Hepatic stellate cell (primary cell): Measurements from ENCODE around the gene THSD7A.

ENCODE experiments used
- DNase-seq: peaks from one replicate; pipeline ENCODE4 v3.0.0; 2011; ENCODE audit warnings: low spot score

The THSD7A gene

GRCh38 chr7:11331128-11332102 is 500.6 kb downstream of the THSD7A start:
- no peak for DNase-seq

- no peak for DNase-seq
These were observed 501.3 kb downstream of the THSD7A start for GRCh38 chr7:11330717-11331116.

- no peak for DNase-seq
These were observed 501.8 kb downstream of the THSD7A start for GRCh38 chr7:11330208-11330607.

GRCh38 chr7:11329626-11330025 is 502.4 kb downstream of the THSD7A start:
- no peak for DNase-seq

- DNase-seq = no peak
These were observed 503.7 kb downstream of the THSD7A start for GRCh38 chr7:11328309-11328708.

GRCh38 chr7:11327633-11328032 is 504.4 kb downstream of the THSD7A start:
- no peak for DNase-seq
